ENCODE data around the gene USP12.
"Not testable (repeated sequence)": the region's sequence is repeated elsewhere in the genome, so short reads cannot be mapped to it uniquely, and the experiment has no call there.

USP12 gene

GRCh38 chr13:27171244-27171826 lies at the start of gene USP12:
USP12 (minus strand) TSS chr13:27171811; CDS start chr13:27171639, 172 bp downstream.
- DNase-seq: peak in 27 of 56 donors; percentile 14 to 79 (median 50)

- DNase-seq: no peak
These were observed 48.0 kb upstream of the USP12 start for GRCh38 chr13:27219611-27220010.

GRCh38 chr13:27218861-27219260 lies 47.2 kb upstream of the USP12 start:
- DNase-seq: not testable (repeated sequence)

GRCh38 chr13:27217791-27218190 lies 46.2 kb upstream of the USP12 start:
- not testable (repeated sequence) for DNase-seq

- not testable (repeated sequence) for DNase-seq
These were observed 41.8 kb upstream of the USP12 start for GRCh38 chr13:27213386-27213785.

- peak in 1 of 56 donors; percentile 12 for DNase-seq
These were observed 40.3 kb upstream of the USP12 start for GRCh38 chr13:27211771-27212364.

- no peak for DNase-seq
These were observed 39.7 kb upstream of the USP12 start for GRCh38 chr13:27211271-27211670.

- DNase-seq: no peak
These were observed 36.9 kb upstream of the USP12 start for GRCh38 chr13:27208514-27208913.

- DNase-seq: peak in 1 of 56 donors; percentile 8
These were observed 32.2 kb upstream of the USP12 start for GRCh38 chr13:27203854-27204253.

- DNase-seq: no peak
These were observed 31.6 kb upstream of the USP12 start for GRCh38 chr13:27203186-27203585.

- no peak for DNase-seq
These were observed 30.1 kb upstream of the USP12 start for GRCh38 chr13:27201661-27202060.

- peak in 1 of 56 donors; percentile 2 for DNase-seq
These were observed 28.9 kb upstream of the USP12 start for GRCh38 chr13:27200413-27201070.

- no peak for DNase-seq
These were observed 28.1 kb upstream of the USP12 start for GRCh38 chr13:27199696-27200095.

- DNase-seq: no peak
These were observed 27.6 kb upstream of the USP12 start for GRCh38 chr13:27199211-27199610.

- DNase-seq: no peak
These were observed 23.5 kb upstream of the USP12 start for GRCh38 chr13:27194895-27195764.

GRCh38 chr13:27194209-27194608 lies 22.6 kb upstream of the USP12 start:
- DNase-seq: no peak

GRCh38 chr13:27193496-27193895 lies 21.9 kb upstream of the USP12 start:
- no peak for DNase-seq

- DNase-seq: no peak
These were observed 21.4 kb upstream of the USP12 start for GRCh38 chr13:27192973-27193372.

GRCh38 chr13:27192367-27192766 lies 20.8 kb upstream of the USP12 start:
- not testable (repeated sequence) for DNase-seq

- no peak for DNase-seq
These were observed 17.6 kb upstream of the USP12 start for GRCh38 chr13:27189192-27189591.

- DNase-seq: no peak
These were observed 16.6 kb upstream of the USP12 start for GRCh38 chr13:27188239-27188638.

- DNase-seq: no peak
These were observed 14.7 kb upstream of the USP12 start for GRCh38 chr13:27186295-27186694.

Data from nucleus accumbens (tissue), 56 donors.